HepG2 (cell line): ENCODE results near the gene NSMCE4A. TPM values are rescaled to one million over a fixed set of nuclear protein-coding genes. Genes with fewer than 3 reads are reported as not detected.

ENCODE experiments used
- AHR ChIP-seq: IDR thresholded peaks from 2 replicates; pipeline ENCODE4 v1.6.1; 2018; ENCODE audit warnings: missing genetic modification reagents, missing compliant biosample characterization
- ATAD3A ChIP-seq: sonication (generic); formaldehyde crosslinking; IDR thresholded peaks from 2 replicates; pipeline ENCODE4 v1.4.0; 2020; ENCODE audit warnings: missing genetic modification reagents
- ATM ChIP-seq: fragments of 450-650 bp; IDR thresholded peaks from 2 replicates; pipeline ENCODE4 v1.7.1; 2017; ENCODE audit warnings: mild to moderate bottlenecking, borderline replicate concordance
- FOSL2 ChIP-seq: sonication (generic); formaldehyde crosslinking; IDR thresholded peaks from 2 replicates; pipeline ENCODE4 v1.4.0; 2020; ENCODE audit warnings: missing genetic modification reagents
- GFI1 ChIP-seq: sonication (generic); formaldehyde crosslinking; IDR thresholded peaks from 2 replicates; pipeline ENCODE4 v1.5.0; 2020; ENCODE audit warnings: missing genetic modification reagents, mild to moderate bottlenecking, borderline replicate concordance
- HNRNPLL ChIP-seq: fragments of 200-400 bp; formaldehyde crosslinking; IDR thresholded peaks from 2 replicates; pipeline ENCODE4 v1.6.1; 2017; ENCODE audit warnings: mild to moderate bottlenecking, low read depth, low read length; ENCODE audit not compliant: poor library complexity, severe bottlenecking
- NONO ChIP-seq, 2 experiments: fragments of 450-650 bp in 1 of 2; sonication (generic) in 1 of 2; formaldehyde crosslinking in 1 of 2; IDR thresholded peaks in 1 of 2; conservative IDR thresholded peaks in 1 of 2; 2 replicates each; pipeline versions ENCODE4 v1.6.1 to v1.8.0; 2017 to 2022; ENCODE audit warnings: mild to moderate bottlenecking in 1 of 2, missing genetic modification reagents in 1 of 2, moderate library complexity in 1 of 2
- PAX8 ChIP-seq: sonication (generic); formaldehyde crosslinking; IDR thresholded peaks from 2 replicates; pipeline ENCODE4 v1.8.0; 2022; ENCODE audit warnings: mild to moderate bottlenecking, missing genetic modification reagents, borderline replicate concordance
- PHF20 ChIP-seq: sonication (generic); formaldehyde crosslinking; IDR thresholded peaks from 2 replicates; pipeline ENCODE4 v1.5.0; 2020; ENCODE audit warnings: mild to moderate bottlenecking, missing genetic modification reagents
- POLR2G ChIP-seq: fragments of 200-400 bp; formaldehyde crosslinking; IDR thresholded peaks from 2 replicates; pipeline ENCODE4 v1.6.1; 2018; ENCODE audit warnings: mild to moderate bottlenecking, low read depth, low read length, moderate library complexity
- RCOR2 ChIP-seq: IDR thresholded peaks from 2 replicates; pipeline ENCODE4 v1.6.1; 2016; ENCODE audit warnings: missing biosample characterization, missing genetic modification reagents
- ZNF10 ChIP-seq: sonication (generic); formaldehyde crosslinking; IDR thresholded peaks from 2 replicates; pipeline ENCODE4 v1.4.0; 2020; ENCODE audit warnings: mild to moderate bottlenecking, low read depth, missing genetic modification reagents, borderline replicate concordance
- ZNF12 ChIP-seq: sonication (generic); formaldehyde crosslinking; IDR thresholded peaks from 2 replicates; pipeline ENCODE4 v1.5.0; 2020; ENCODE audit warnings: missing genetic modification reagents
- ZNF124 ChIP-seq: sonication (generic); formaldehyde crosslinking; IDR thresholded peaks from 2 replicates; pipeline ENCODE4 v1.4.0; 2020; ENCODE audit warnings: missing genetic modification reagents
- polyA plus RNA-seq, 8 experiments: library from polyadenylated mRNA; depleted of rRNA in 3 of 8; stranded (reverse) in 7 of 8; unstranded in 1 of 8; fragments of >200 nt; fragmentation: Illumina TruSeq in 4 of 8; extraction: Trizol in 4 of 8; gene quantifications; 2 replicates each; pipeline versions ENCODE4 v1.2.1 to v1.2.3, GENCODE V29; 2011 to 2016; ENCODE audit warnings: low read depth in 4 of 8, missing spikeins in 1 of 8, mixed read lengths in 1 of 8; ENCODE audit not compliant: insufficient read depth in 1 of 8
- total RNA-seq, 5 experiments: library from RNA; depleted of rRNA; stranded (reverse); fragments of >200 nt; fragmentation: Illumina TruSeq; extraction: Trizol; gene quantifications; 2 replicates each; pipeline ENCODE4 v1.2.3, GENCODE V29; 2016; ENCODE audit warnings: low read depth in 1 of 5
- TF ChIP-seq, protein P1 (sequence below): IDR thresholded peaks from 2 replicates; pipeline ENCODE4 v1.4.0; 2020; ENCODE audit warnings: mild to moderate bottlenecking, missing genetic modification reagents
- TF ChIP-seq, protein P2 (sequence below): sonication (generic); formaldehyde crosslinking; IDR thresholded peaks from 2 replicates; pipeline ENCODE4 v1.4.0; 2020; ENCODE audit warnings: missing genetic modification reagents, borderline replicate concordance
- TF ChIP-seq, protein P3 (sequence below): sonication (generic); formaldehyde crosslinking; IDR thresholded peaks from 2 replicates; pipeline ENCODE4 v1.8.1; 2023; ENCODE audit warnings: mild to moderate bottlenecking, missing genetic modification reagents
- TF ChIP-seq, protein P4 (sequence below): conservative IDR thresholded peaks from 2 replicates; pipeline ENCODE4 v1.6.1; 2018; ENCODE audit warnings: missing genetic modification reagents

The NSMCE4A gene
- total and polyA plus RNA-seq, 2 of the 13 experiments (the other 11 are each of a cell fraction or from before 2014, with no cell fraction given), result 61.1 to 91.6 TPM

DNA sequence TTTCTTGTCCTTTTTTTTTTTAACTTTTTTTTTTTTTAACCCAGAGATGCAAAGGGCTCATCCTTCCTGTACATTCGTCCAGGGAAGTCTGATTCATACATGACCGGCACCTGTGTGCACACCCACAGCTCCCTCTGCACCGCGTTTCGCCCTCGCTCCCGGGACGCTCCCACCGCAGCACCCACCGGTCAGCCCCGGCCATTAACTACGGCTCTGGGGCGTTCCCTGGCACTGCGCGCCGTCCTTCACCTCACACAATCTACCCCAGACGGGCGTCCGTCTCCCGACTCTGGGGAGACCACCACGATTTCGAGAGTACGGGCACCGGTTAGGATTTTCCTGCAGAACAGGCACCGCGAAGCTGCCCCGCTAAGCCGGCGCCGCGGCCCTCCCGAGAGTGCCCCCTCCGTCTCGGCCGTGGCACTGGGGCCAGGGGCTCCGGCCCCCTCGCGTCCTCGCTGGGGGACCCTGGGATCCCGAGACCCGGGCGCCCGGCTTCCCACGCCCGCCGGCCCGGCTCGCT is 47.6 kb downstream of the NSMCE4A start (continued):
- TF ChIP-seq, protein P1, sequence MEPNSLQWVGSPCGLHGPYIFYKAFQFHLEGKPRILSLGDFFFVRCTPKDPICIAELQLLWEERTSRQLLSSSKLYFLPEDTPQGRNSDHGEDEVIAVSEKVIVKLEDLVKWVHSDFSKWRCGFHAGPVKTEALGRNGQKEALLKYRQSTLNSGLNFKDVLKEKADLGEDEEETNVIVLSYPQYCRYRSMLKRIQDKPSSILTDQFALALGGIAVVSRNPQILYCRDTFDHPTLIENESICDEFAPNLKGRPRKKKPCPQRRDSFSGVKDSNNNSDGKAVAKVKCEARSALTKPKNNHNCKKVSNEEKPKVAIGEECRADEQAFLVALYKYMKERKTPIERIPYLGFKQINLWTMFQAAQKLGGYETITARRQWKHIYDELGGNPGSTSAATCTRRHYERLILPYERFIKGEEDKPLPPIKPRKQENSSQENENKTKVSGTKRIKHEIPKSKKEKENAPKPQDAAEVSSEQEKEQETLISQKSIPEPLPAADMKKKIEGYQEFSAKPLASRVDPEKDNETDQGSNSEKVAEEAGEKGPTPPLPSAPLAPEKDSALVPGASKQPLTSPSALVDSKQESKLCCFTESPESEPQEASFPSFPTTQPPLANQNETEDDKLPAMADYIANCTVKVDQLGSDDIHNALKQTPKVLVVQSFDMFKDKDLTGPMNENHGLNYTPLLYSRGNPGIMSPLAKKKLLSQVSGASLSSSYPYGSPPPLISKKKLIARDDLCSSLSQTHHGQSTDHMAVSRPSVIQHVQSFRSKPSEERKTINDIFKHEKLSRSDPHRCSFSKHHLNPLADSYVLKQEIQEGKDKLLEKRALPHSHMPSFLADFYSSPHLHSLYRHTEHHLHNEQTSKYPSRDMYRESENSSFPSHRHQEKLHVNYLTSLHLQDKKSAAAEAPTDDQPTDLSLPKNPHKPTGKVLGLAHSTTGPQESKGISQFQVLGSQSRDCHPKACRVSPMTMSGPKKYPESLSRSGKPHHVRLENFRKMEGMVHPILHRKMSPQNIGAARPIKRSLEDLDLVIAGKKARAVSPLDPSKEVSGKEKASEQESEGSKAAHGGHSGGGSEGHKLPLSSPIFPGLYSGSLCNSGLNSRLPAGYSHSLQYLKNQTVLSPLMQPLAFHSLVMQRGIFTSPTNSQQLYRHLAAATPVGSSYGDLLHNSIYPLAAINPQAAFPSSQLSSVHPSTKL (CRISPR knock-in tag), result 0 out of 2 replicates have a peak, but pooled peaks have one; percentile 4
- TF ChIP-seq FOSL2 (CRISPR knock-in tag), result peak; percentile 44; the same call in 1 of the 2 replicates
- TF ChIP-seq, protein P2, sequence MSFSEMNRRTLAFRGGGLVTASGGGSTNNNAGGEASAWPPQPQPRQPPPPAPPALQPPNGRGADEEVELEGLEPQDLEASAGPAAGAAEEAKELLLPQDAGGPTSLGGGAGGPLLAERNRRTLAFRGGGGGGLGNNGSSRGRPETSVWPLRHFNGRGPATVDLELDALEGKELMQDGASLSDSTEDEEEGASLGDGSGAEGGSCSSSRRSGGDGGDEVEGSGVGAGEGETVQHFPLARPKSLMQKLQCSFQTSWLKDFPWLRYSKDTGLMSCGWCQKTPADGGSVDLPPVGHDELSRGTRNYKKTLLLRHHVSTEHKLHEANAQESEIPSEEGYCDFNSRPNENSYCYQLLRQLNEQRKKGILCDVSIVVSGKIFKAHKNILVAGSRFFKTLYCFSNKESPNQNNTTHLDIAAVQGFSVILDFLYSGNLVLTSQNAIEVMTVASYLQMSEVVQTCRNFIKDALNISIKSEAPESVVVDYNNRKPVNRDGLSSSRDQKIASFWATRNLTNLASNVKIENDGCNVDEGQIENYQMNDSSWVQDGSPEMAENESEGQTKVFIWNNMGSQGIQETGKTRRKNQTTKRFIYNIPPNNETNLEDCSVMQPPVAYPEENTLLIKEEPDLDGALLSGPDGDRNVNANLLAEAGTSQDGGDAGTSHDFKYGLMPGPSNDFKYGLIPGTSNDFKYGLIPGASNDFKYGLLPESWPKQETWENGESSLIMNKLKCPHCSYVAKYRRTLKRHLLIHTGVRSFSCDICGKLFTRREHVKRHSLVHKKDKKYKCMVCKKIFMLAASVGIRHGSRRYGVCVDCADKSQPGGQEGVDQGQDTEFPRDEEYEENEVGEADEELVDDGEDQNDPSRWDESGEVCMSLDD (CRISPR knock-in tag), result no peak
- no peak for TF ChIP-seq ATM
- 0 out of 2 replicates have a peak, but pooled peaks have one; percentile 54 for TF ChIP-seq AHR (CRISPR knock-in tag)
- TF ChIP-seq GFI1 (CRISPR knock-in tag), result no peak
- TF ChIP-seq NONO (IDR thresholded peaks at IDR 0.05), result no peak
- TF ChIP-seq NONO (CRISPR knock-in tag; conservative IDR thresholded peaks at IDR 0.05), result peak; percentile 52; the same call in 1 of the 2 replicates
- peak; percentile 58 for TF ChIP-seq HNRNPLL
- no peak for TF ChIP-seq ZNF10 (CRISPR knock-in tag)
- TF ChIP-seq, protein P3, sequence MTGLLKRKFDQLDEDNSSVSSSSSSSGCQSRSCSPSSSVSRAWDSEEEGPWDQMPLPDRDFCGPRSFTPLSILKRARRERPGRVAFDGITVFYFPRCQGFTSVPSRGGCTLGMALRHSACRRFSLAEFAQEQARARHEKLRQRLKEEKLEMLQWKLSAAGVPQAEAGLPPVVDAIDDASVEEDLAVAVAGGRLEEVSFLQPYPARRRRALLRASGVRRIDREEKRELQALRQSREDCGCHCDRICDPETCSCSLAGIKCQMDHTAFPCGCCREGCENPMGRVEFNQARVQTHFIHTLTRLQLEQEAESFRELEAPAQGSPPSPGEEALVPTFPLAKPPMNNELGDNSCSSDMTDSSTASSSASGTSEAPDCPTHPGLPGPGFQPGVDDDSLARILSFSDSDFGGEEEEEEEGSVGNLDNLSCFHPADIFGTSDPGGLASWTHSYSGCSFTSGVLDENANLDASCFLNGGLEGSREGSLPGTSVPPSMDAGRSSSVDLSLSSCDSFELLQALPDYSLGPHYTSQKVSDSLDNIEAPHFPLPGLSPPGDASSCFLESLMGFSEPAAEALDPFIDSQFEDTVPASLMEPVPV (CRISPR knock-in tag), result 0 out of 2 replicates have a peak, but pooled peaks have one; percentile 19
- no peak for TF ChIP-seq ZNF124 (CRISPR knock-in tag)
- TF ChIP-seq POLR2G, result no peak
- TF ChIP-seq RCOR2 (CRISPR knock-in tag), result no peak
- TF ChIP-seq ZNF12, result 0 out of 2 replicates have a peak, but pooled peaks have one; percentile 18
- TF ChIP-seq, protein P4, sequence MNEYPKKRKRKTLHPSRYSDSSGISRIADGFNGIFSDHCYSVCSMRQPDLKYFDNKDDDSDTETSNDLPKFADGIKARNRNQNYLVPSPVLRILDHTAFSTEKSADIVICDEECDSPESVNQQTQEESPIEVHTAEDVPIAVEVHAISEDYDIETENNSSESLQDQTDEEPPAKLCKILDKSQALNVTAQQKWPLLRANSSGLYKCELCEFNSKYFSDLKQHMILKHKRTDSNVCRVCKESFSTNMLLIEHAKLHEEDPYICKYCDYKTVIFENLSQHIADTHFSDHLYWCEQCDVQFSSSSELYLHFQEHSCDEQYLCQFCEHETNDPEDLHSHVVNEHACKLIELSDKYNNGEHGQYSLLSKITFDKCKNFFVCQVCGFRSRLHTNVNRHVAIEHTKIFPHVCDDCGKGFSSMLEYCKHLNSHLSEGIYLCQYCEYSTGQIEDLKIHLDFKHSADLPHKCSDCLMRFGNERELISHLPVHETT (CRISPR knock-in tag), result no peak
- 0 out of 2 replicates have a peak, but pooled peaks have one; percentile 26 for TF ChIP-seq PAX8 (CRISPR knock-in tag)
- TF ChIP-seq PHF20 (CRISPR knock-in tag), result no peak; the same call in none of the 2 replicates
- TF ChIP-seq ATAD3A (CRISPR knock-in tag), result no peak
